Epithelial cell of proximal tubule (primary cell): ENCODE data around the gene OR14I1. TPM values are rescaled to one million over a fixed set of nuclear protein-coding genes. Genes with fewer than 3 reads are reported as not detected.

ENCODE experiments used
- DNase-seq: peaks from one replicate; pipeline ENCODE4 v3.0.0-alpha.2; 2011; ENCODE audit warnings: low read depth
- H3K4me3 ChIP-seq: 2 replicates; pipeline ENCODE4 v1.5.1; 2011; ENCODE audit warnings: low read depth, mild to moderate bottlenecking, low read length
- total RNA-seq: library from RNA; depleted of rRNA; stranded (reverse); fragments of >200 nt; gene quantifications from 2 replicates; pipeline ENCODE4 v1.2.3, GENCODE V29; 2015
- TF ChIP-seq, protein P1 (sequence below): conservative IDR thresholded peaks from 2 replicates; pipeline ENCODE4 v1.5.1; 2012; ENCODE audit warnings: low read depth, mild to moderate bottlenecking, low read length

Gene OR14I1
- total RNA-seq, 1 donor from 2014 or later: not detected

DNA sequence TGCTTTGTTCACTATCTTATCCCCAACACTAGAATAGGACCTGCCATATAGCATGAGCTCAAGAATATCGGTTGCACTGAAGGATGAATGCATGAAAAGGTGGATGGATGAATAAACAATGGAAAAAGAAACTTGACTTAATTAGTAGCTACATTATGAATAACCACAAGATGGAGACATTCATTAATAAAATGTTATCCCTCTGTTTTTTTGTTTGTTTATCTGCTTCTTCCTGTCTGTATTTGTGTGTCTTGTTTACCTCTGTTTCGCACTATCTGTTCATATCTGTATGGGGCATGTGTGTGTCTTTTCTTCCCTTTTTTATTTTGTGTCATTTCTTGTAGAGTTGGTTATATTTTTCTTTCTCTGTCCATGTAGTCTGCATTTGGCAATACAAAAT lies 1.1 kb upstream of the OR14I1 start:
- no peak overlapping the region for H3K4me3 ChIP-seq
- no peak for DNase-seq
- TF ChIP-seq, protein P1, sequence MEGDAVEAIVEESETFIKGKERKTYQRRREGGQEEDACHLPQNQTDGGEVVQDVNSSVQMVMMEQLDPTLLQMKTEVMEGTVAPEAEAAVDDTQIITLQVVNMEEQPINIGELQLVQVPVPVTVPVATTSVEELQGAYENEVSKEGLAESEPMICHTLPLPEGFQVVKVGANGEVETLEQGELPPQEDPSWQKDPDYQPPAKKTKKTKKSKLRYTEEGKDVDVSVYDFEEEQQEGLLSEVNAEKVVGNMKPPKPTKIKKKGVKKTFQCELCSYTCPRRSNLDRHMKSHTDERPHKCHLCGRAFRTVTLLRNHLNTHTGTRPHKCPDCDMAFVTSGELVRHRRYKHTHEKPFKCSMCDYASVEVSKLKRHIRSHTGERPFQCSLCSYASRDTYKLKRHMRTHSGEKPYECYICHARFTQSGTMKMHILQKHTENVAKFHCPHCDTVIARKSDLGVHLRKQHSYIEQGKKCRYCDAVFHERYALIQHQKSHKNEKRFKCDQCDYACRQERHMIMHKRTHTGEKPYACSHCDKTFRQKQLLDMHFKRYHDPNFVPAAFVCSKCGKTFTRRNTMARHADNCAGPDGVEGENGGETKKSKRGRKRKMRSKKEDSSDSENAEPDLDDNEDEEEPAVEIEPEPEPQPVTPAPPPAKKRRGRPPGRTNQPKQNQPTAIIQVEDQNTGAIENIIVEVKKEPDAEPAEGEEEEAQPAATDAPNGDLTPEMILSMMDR: no peak

DNA sequence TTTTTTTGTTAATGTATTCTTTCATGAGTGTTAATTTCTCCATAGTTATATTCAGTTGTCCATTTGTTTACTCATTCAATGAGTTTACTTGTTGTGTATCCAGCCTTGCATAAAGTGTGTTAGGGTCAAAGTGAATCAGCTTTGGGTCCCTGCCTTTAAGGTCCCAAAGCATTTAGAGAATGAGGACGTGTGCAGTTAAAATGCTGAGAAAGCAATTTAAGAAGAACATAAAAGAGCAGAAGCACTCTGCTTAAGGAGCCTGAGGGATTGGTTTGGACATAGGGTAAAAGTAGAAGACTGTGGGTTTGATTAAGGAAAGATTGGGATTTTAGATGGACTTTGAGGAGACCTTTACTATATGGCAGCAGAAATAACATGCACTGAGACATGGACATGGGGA lies 3.5 kb downstream of the OR14I1 start:
- H3K4me3 ChIP-seq: no peak overlapping the region
- TF ChIP-seq, protein P1: no peak
- DNase-seq: no peak

DNA sequence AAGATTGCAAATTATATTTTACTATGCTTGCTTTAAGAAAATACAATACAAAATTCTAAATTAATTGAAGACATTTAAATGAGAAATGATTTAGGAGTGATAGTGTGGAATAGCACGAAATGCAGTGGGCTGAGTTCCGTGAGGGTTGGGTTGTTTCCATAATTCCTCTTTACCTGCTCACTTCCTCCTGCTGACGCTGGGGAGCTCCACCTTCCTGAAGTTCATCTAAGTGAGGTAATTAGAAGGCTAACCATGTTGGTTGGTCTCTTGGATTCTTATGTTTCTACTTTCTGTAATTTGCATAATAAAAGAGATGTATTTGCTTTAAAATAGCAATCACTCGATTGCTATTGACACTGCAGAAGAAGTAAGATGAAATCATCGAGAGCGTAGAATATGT lies 4.7 kb downstream of the OR14I1 start:
- TF ChIP-seq, protein P1: no peak
- no peak overlapping the region for H3K4me3 ChIP-seq
- DNase-seq: no peak

DNA sequence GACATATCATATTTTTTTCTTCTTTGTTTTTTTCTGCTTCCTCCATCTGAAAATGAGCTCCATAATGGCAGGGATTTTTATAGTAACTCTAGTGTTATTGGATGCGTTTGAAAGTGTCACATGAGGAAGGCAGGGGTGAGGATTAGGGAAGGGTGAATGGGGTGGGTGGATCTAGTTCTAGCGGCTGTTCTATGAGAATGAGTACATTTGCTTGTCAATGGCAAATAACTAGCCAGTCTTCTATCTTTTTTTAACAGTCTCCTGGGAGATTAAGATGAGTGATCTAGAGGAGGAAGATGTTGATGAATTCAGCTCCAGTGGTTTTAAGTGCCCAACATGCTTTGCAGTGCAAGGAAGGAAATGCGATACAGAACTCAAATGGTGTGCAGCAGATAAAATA lies 5.8 kb downstream of the OR14I1 start:
- no peak overlapping the region for H3K4me3 ChIP-seq
- DNase-seq: no peak
- TF ChIP-seq, protein P1: no peak

DNA sequence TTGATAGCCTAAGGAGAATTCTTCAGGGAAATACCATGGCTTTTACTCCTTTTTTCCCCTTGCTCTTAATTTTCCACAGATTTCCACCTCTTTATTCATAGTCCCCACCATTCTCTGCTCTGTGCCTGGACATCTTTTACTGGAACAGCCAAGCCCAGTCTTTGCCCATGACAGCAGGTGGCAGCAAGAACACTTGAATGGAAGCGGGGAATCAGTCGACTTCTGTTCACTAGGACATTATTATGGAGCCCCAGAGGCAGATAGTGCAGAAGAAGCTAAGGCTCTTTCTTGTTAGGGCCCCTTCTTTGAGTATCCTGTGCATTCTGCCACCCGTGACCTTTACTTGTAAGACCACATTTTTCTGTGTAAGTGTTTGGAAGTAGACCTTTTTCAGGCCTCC lies 6.3 kb downstream of the OR14I1 start:
- TF ChIP-seq, protein P1: peak; percentile 43
- no peak overlapping the region for H3K4me3 ChIP-seq
- DNase-seq: no peak

DNA sequence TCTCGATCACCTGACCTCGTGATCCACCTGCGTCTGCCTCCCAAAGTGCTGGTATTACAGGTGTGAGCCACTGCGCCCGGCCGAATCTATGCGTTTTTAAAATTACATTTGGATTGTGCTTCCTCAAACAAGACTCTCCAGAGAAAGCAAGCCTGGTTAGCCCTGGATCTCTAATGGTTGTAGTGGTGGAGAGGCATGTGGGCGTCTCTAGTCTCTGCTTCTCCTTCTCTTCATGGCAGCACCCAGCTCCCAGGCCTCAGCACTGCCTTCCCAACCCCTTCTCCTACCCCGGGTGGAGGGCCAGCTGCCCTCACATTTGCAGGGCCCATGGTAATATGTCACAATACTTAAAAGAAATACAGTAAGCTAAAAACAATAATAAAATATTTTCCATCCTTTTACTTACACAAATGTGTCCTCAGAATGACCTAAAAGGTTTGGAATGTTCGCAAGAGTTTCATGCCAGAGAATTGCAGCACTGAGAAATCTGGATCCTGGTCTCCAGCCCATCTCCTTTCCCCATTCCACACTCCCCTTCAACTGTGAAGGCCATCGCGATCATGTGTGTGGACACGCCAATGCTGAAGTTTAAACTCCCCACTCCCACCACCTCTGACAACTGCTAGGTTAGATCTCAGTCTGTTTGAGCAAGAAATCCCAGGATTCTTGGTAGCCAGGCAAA lies 7.0 kb downstream of the OR14I1 start:
- peak; percentile 50 for DNase-seq
- no peak overlapping the region for H3K4me3 ChIP-seq
- TF ChIP-seq, protein P1: no peak

DNA sequence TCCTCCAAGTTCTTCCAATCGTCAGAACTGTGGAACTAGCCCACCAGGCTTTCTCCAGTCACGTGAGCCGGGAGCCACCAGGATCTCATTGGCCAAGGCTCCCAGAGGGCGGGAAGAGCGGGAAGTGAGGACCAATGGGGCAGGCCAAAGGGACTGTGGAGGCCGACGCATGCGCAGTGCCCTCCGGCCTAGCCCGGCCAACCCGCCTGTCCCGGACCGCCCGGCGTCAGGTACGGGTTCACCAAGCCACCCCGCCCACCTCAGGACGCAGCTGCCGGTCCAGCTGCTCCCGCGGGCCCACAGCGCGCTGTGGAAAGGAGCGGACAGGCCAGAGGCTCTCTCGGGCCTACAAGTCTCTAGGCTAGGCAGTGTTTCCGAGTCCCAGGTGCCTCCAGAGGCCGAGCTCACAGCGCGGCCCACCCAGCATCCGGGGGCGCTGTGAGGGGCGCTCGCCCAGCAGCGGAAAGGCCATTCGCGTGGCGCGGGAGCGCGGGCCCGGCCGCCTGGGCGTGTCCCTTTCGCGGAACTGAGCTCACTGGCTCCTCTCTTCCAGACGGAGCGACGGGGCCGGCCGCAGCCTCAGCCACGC lies 10.9 kb downstream of the OR14I1 start:
- no peak overlapping the region for H3K4me3 ChIP-seq
- no peak for DNase-seq
- TF ChIP-seq, protein P1: no peak
